Measurements from ENCODE around the gene ARHGEF37. TPM values are rescaled to one million over a fixed set of nuclear protein-coding genes. Genes with fewer than 3 reads are reported as not detected.

The ARHGEF37 gene
- total RNA-seq, 1 donor from 2014 or later: 2.1 TPM

DNA sequence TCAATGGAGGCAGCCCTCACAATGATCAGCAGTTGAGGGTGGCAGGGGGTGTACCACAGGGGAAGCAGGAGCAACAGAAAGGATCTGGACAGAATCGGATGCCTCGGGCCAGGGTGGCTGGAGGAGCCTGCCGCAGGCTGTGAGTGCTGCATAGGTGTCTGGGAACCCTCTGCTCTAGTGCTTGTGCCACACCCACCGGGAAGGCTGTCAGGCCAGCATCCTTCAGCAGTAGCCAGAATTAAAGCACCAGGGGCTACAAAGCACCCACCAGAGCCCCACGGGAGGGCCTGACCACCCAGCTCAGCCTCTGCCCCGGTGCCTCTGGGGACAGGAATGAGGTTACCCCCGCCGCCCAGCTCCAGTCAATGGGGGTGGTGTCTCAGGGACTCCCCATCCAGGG is 49.0 kb downstream of the ARHGEF37 start:
- H3K4me3 ChIP-seq (ENCODE audit: low read length in 3 of 3): no peak overlapping the region
- H3K36me3 ChIP-seq (ENCODE audit: control insufficient read depth in 3 of 3, insufficient read depth in 3 of 3, low read length in 3 of 3): peaks cover 29 to 43% (median 33%) of the 10 kb centered on the region in 3 donors
- peaks cover 4 to 7% (median 5%) of the 10 kb centered on the region in 3 donors for H3K4me1 ChIP-seq (ENCODE audit: control insufficient read depth in 3 of 3, insufficient read depth in 3 of 3, low read length in 3 of 3)
- H3K9me3 ChIP-seq (ENCODE audit: control insufficient read depth in 3 of 3, low read length in 3 of 3): no peaks in the 10 kb centered on the region
- no peak overlapping the region for H3K27ac ChIP-seq (ENCODE audit: low read depth, low read length)
- H3K9ac ChIP-seq (ENCODE audit: low read depth in 1 of 3, low read length in 3 of 3): no peak overlapping the region
- no peaks in the 10 kb centered on the region for H3K27me3 ChIP-seq (ENCODE audit: control insufficient read depth in 3 of 3, insufficient read depth in 3 of 3, low read length in 3 of 3)

DNA sequence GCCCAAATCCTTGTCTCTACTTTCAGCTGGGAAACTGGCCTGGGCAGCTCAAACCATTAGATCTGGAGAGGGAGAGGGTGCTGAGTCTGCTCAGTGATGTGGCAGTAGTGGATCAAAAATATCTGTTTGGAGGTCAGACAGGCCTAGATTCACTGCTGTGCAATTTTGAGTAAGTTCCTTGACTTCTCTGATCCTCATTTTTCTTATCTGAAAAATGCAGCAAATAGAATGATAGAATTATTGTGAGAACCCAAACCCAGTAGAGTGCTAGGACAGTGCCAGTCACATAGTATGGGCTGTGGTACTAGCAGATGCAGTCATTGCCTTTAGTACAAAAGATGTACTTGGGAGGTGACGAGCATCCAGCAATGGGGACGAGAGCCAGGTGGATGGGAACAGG is 50.2 kb downstream of the ARHGEF37 start:
- Histone ChIP-seq H3K27me3 (ENCODE audit: control insufficient read depth in 3 of 3, insufficient read depth in 3 of 3, low read length in 3 of 3) (no peaks in the 10 kb centered on the region), H3K36me3 (ENCODE audit: control insufficient read depth in 3 of 3, insufficient read depth in 3 of 3, low read length in 3 of 3) (peaks cover 20 to 34% (median 29%) of the 10 kb centered on the region in 3 donors)

DNA sequence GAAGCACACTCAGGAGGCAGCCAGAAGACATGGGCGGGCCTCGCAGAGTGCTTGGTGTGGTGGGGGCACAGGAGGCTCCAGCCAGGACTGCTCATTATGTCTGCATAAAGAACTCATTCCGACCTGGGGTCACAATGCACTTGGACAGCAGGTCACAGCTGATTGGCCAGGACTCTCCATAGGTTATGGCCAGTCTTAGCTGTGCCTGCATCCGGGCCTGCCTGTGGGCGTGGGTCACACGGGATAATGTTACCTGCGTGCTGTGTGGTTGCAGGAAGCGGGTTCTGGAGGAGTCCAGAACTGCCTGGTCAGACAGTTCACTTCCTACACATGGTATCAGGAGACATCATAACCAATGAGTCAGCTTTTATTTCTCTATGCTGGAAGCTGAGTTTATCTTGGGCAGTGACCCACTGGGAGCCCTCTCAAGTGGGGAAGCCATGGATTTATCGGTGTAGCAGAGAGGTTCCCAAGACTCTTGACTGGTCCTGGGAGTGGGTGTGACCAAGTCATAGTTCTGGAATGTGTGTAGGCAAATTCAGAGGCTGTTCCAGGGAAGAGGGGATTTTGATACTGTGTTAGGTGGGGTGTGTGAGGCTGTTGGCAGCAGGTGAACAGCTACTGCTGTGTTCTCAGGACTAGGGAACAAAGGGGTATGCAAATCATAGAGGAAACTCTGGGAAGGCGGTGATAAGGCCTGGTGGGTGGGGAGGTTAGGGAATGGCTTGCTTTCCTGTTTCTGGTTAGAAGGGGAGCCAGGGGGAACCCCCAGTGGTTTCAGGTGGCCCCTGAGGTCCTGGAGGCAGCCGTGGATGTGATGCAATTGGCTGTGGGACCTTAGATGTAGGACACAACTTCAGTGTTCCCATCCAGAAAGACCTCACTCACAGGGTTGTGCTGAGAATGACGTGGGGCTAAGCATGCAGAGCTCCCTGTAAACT is 51.3 kb downstream of the ARHGEF37 start:
- Histone ChIP-seq H3K9ac (ENCODE audit: low read depth in 1 of 3, low read length in 3 of 3) (peak overlapping the region in 1 of 3 donors; percentile 3), H3K36me3 (ENCODE audit: control insufficient read depth in 3 of 3, insufficient read depth in 3 of 3, low read length in 3 of 3) (peaks cover 12 to 23% (median 20%) of the 10 kb centered on the region in 3 donors), H3K27ac (ENCODE audit: low read depth, low read length) (no peak overlapping the region), H3K4me3 (ENCODE audit: low read length in 3 of 3) (no peak overlapping the region), H3K9me3 (ENCODE audit: control insufficient read depth in 3 of 3, low read length in 3 of 3) (no peaks in the 10 kb centered on the region), H3K27me3 (ENCODE audit: control insufficient read depth in 3 of 3, insufficient read depth in 3 of 3, low read length in 3 of 3) (no peaks in the 10 kb centered on the region), H3K4me1 (ENCODE audit: control insufficient read depth in 3 of 3, insufficient read depth in 3 of 3, low read length in 3 of 3) (peaks cover 4 to 7% (median 5%) of the 10 kb centered on the region in 3 donors)

More for the DNA sequence above, 50.2 kb downstream of the ARHGEF37 start:
- Histone ChIP-seq H3K9me3 (ENCODE audit: control insufficient read depth in 3 of 3, low read length in 3 of 3) (no peaks in the 10 kb centered on the region), H3K4me3 (ENCODE audit: low read length in 3 of 3) (no peak overlapping the region), H3K27ac (ENCODE audit: low read depth, low read length) (no peak overlapping the region), H3K4me1 (ENCODE audit: control insufficient read depth in 3 of 3, insufficient read depth in 3 of 3, low read length in 3 of 3) (peaks cover 4 to 7% (median 5%) of the 10 kb centered on the region in 3 donors), H3K9ac (ENCODE audit: low read depth in 1 of 3, low read length in 3 of 3) (no peak overlapping the region)

DNA sequence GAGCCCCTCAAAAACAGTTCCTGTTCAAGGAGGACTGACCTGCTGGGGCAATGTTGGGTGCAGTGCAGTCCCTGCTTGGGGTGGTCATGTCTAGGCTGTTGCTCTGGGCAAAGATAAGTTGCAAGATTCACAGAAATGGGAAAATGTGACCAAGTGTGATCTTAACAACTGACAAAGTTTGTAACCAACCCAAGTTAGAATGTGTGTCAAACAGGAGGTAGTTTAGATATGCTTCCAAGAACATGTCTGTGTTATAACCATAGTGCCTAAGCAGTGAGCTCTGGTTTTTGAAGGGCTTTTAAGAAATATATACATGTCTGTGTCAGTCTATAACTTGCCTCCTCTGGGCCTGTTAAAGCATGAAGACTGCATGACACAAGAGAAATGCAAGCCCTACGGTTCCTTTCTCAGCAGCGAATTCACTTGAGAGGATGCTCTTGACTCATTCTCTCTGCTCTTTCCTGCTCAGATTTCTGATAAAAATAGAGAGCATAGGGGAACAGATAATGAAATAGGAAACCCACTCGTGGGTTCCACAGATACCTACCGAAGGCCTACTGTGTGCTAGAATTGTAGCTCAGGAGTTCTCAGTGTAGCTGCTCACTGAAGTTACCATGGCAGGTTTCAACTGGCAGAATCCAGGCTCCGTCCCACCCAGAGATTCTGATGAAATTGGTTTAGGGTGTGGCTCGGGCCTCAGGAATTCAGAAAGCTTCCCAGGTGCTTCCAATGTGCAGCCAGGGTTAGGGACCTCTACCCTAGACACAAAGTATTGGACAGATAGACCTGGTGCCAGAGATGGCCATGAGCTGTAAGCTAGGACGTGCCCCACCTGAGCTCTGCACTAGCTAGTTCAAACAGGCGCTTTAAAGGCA is 52.4 kb downstream of the ARHGEF37 start:
- no peak overlapping the region for H3K9ac ChIP-seq (ENCODE audit: low read depth in 1 of 3, low read length in 3 of 3)
- H3K9me3 ChIP-seq (ENCODE audit: control insufficient read depth in 3 of 3, low read length in 3 of 3): no peaks in the 10 kb centered on the region
- H3K4me1 ChIP-seq (ENCODE audit: control insufficient read depth in 3 of 3, insufficient read depth in 3 of 3, low read length in 3 of 3): peaks cover 4 to 7% (median 5%) of the 10 kb centered on the region in 3 donors
- H3K27me3 ChIP-seq (ENCODE audit: control insufficient read depth in 3 of 3, insufficient read depth in 3 of 3, low read length in 3 of 3): no peaks in the 10 kb centered on the region
- H3K27ac ChIP-seq (ENCODE audit: low read depth, low read length): no peak overlapping the region
- peaks cover 7 to 16% (median 16%) of the 10 kb centered on the region in 3 donors for H3K36me3 ChIP-seq (ENCODE audit: control insufficient read depth in 3 of 3, insufficient read depth in 3 of 3, low read length in 3 of 3)
- H3K4me3 ChIP-seq (ENCODE audit: low read length in 3 of 3): no peak overlapping the region

DNA sequence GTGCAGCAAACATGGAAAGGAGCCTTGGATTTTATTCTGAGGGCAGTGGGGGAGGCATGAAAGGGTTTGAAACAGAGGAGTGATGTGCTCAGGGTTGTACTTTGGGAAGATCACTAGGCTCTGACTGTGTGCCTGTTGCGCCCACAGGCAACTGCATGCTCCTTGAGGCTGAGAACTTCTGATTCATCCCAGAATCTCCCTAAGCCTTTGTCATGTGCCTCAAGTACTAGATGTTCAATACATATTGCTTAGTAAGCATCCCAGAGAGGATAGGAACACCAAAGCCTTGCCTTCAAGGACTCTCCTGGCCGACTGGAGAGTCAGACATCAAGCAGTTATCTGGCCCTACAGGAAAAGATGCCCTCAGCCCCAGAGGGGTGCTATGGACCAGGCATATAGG is 54.1 kb downstream of the ARHGEF37 start:
- H3K9me3 ChIP-seq (ENCODE audit: control insufficient read depth in 3 of 3, low read length in 3 of 3): no peaks in the 10 kb centered on the region
- peaks cover 6 to 9% (median 9%) of the 10 kb centered on the region in 3 donors for H3K36me3 ChIP-seq (ENCODE audit: control insufficient read depth in 3 of 3, insufficient read depth in 3 of 3, low read length in 3 of 3)
- no peak overlapping the region for H3K27ac ChIP-seq (ENCODE audit: low read depth, low read length)
- H3K4me3 ChIP-seq (ENCODE audit: low read length in 3 of 3): no peak overlapping the region
- no peaks in the 10 kb centered on the region for H3K27me3 ChIP-seq (ENCODE audit: control insufficient read depth in 3 of 3, insufficient read depth in 3 of 3, low read length in 3 of 3)
- no peak overlapping the region for H3K9ac ChIP-seq (ENCODE audit: low read depth in 1 of 3, low read length in 3 of 3)
- H3K4me1 ChIP-seq (ENCODE audit: control insufficient read depth in 3 of 3, insufficient read depth in 3 of 3, low read length in 3 of 3): peaks cover 14 to 20% (median 15%) of the 10 kb centered on the region in 3 donors

DNA sequence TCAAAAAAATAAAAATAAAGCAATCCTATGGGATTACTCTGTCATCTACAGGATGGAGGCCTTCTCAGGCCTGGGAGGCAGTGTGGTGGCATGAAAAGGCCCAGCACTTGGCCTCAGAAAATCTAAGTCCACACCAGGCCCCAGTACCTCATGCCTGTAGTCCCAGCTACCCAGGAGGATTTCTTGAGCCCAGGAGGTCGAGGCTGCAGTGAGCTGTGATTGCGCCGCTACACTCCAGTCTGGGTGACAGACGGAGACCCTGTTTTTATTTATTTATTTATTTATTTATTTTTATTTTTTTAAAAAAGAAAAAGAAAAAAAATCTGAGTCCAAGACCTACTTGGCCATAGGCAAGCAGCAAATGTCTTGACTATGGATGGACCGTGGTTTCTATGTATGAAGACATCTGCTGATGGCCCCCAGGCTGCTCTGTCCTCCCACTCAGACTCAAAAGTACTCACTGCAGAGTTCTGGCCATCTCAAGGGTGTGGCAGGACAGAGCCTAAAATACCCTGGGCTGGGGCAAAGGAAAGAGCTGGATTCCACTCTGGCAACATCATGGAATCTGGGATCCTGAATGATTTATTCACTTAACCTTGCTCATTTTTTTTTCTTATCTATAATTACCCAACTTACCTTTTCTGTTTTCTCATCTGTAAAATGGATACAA is 55.0 kb downstream of the ARHGEF37 start:
- H3K27ac ChIP-seq (ENCODE audit: low read depth, low read length): no peak overlapping the region
- H3K27me3 ChIP-seq (ENCODE audit: control insufficient read depth in 3 of 3, insufficient read depth in 3 of 3, low read length in 3 of 3): no peaks in the 10 kb centered on the region
- no peaks in the 10 kb centered on the region for H3K9me3 ChIP-seq (ENCODE audit: control insufficient read depth in 3 of 3, low read length in 3 of 3)
- peaks cover 6 to 9% (median 9%) of the 10 kb centered on the region in 3 donors for H3K36me3 ChIP-seq (ENCODE audit: control insufficient read depth in 3 of 3, insufficient read depth in 3 of 3, low read length in 3 of 3)
- no peak overlapping the region for H3K9ac ChIP-seq (ENCODE audit: low read depth in 1 of 3, low read length in 3 of 3)
- no peak overlapping the region for H3K4me3 ChIP-seq (ENCODE audit: low read length in 3 of 3)
- peaks cover 22 to 30% (median 24%) of the 10 kb centered on the region in 3 donors for H3K4me1 ChIP-seq (ENCODE audit: control insufficient read depth in 3 of 3, insufficient read depth in 3 of 3, low read length in 3 of 3)

DNA sequence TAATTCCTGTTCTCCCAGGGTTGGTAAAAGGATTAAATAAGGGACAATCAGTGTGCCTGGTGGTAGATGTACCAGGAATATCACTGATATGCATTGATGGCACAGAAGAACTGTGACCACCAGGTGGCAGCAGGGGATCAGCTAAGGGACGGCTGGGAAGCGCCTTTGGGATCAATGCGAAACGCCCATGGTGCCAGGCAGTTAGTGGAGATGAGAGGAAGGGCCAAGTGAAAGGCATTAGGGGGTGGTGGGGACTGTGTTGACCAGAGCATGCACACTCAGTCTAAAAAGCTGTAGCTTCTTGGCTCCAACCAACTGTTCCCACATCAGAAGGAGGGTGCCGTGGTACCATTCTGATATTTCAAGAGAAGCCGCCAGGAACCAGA is 55.6 kb downstream of the ARHGEF37 start:
- Histone ChIP-seq H3K4me1 (ENCODE audit: control insufficient read depth in 3 of 3, insufficient read depth in 3 of 3, low read length in 3 of 3) (peaks cover 22 to 32% (median 25%) of the 10 kb centered on the region in 3 donors), H3K27me3 (ENCODE audit: control insufficient read depth in 3 of 3, insufficient read depth in 3 of 3, low read length in 3 of 3) (no peaks in the 10 kb centered on the region), H3K4me3 (ENCODE audit: low read length in 3 of 3) (no peak overlapping the region), H3K9ac (ENCODE audit: low read depth in 1 of 3, low read length in 3 of 3) (no peak overlapping the region), H3K9me3 (ENCODE audit: control insufficient read depth in 3 of 3, low read length in 3 of 3) (no peaks in the 10 kb centered on the region), H3K27ac (ENCODE audit: low read depth, low read length) (no peak overlapping the region), H3K36me3 (ENCODE audit: control insufficient read depth in 3 of 3, insufficient read depth in 3 of 3, low read length in 3 of 3) (peaks cover 4 to 7% (median 4%) of the 10 kb centered on the region in 3 donors)

DNA sequence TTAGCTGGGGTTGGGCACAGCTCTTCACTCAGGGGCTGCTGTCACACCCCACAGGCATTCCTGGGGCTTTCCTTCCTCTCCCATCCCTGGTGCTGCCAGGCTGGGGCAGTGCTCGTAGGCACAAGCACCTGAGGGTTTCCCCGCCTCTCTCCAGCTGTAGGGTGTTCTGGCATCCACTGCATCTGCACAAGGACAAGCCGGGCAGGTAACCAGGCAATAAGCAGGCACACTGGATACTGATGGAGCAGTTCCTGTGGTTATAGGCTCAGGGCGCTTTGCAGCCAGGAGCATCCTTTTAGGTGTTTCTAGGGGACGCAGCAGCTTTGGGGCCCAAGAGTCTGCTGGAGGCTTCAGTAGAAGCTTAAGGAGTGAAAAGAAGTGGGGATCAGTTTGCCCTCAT is 56.8 kb downstream of the ARHGEF37 start:
- no peak overlapping the region for H3K4me3 ChIP-seq (ENCODE audit: low read length in 3 of 3)
- no peak overlapping the region for H3K27ac ChIP-seq (ENCODE audit: low read depth, low read length)
- no peaks in the 10 kb centered on the region for H3K9me3 ChIP-seq (ENCODE audit: control insufficient read depth in 3 of 3, low read length in 3 of 3)
- H3K4me1 ChIP-seq (ENCODE audit: control insufficient read depth in 3 of 3, insufficient read depth in 3 of 3, low read length in 3 of 3): peaks cover 17 to 25% (median 21%) of the 10 kb centered on the region in 3 donors
- H3K36me3 ChIP-seq (ENCODE audit: control insufficient read depth in 3 of 3, insufficient read depth in 3 of 3, low read length in 3 of 3): no peaks in the 10 kb centered on the region
- no peaks in the 10 kb centered on the region for H3K27me3 ChIP-seq (ENCODE audit: control insufficient read depth in 3 of 3, insufficient read depth in 3 of 3, low read length in 3 of 3)
- no peak overlapping the region for H3K9ac ChIP-seq (ENCODE audit: low read depth in 1 of 3, low read length in 3 of 3)

DNA sequence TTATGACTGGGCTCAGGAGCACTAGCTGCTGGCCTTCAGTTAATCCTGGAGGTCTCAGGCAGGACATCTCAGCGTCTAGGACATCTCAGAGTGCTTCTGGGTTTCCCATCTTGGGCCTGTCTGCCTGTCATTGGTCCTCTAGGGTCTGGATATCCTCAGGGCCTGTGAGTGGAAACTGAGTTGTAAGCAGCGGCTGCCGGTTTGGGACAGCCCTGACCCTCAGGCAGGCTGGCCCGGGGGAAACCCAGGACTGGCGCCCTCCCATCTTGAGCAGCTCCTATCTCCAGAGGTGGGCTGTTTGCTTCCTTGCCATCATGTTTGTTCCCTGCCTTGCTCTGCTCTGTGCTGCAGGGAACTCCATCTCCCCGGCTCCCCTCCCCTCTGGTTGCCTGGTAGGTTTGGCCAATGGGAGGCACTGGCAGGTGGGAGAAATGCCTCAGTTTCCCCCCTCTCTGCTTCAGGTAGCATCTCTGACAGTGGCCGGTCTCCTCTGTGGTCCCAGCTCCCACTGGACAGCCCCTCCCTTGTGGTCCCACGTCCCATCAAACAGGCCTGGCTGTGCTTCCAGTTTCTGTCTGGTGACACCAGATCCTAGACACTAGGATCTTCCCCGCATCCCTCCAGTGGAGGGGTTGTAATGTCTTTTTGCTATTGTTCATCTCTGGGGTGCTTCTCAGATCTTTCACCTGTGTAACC is 57.4 kb downstream of the ARHGEF37 start:
- no peaks in the 10 kb centered on the region for H3K36me3 ChIP-seq (ENCODE audit: control insufficient read depth in 3 of 3, insufficient read depth in 3 of 3, low read length in 3 of 3)
- H3K4me3 ChIP-seq (ENCODE audit: low read length in 3 of 3): no peak overlapping the region
- no peak overlapping the region for H3K27ac ChIP-seq (ENCODE audit: low read depth, low read length)
- H3K4me1 ChIP-seq (ENCODE audit: control insufficient read depth in 3 of 3, insufficient read depth in 3 of 3, low read length in 3 of 3): peaks cover 17 to 25% (median 21%) of the 10 kb centered on the region in 3 donors
- H3K9ac ChIP-seq (ENCODE audit: low read depth in 1 of 3, low read length in 3 of 3): no peak overlapping the region
- H3K27me3 ChIP-seq (ENCODE audit: control insufficient read depth in 3 of 3, insufficient read depth in 3 of 3, low read length in 3 of 3): no peaks in the 10 kb centered on the region
- H3K9me3 ChIP-seq (ENCODE audit: control insufficient read depth in 3 of 3, low read length in 3 of 3): no peaks in the 10 kb centered on the region
